ENCODE results near the gene BCAP31.
A peak's percentile ranks its signal among the peaks of the same experiment; 100 is the strongest.
"Not testable (repeated sequence)": the region's sequence is repeated elsewhere in the genome, so short reads cannot be mapped to it uniquely, and the experiment has no call there.

Gene BCAP31

DNA sequence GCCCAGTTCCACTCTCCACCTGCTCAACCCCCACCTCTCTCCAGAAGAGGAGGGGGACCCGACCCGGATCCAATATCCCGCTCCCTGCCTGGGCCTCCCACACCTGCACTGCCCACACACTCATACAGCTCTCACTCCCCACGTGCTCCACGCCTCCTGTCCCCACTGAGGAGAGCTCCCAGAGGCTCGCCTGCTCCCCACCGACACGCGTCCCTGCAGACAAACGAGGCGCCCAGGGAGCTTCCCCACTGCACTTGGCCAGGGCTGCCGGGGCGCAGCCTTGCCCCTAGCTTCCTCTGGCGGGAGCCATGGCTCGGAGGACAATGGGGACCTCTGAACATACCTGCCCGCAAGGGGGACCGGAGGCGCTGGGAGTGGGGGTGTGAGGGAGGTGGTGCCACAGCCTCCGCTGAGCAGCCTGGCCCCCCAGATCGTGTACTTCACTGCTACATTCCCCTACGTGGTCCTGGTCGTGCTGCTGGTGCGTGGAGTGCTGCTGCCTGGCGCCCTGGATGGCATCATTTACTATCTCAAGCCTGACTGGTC, 31.5 kb downstream of the BCAP31 start:
- DNase-seq: no peak

DNA sequence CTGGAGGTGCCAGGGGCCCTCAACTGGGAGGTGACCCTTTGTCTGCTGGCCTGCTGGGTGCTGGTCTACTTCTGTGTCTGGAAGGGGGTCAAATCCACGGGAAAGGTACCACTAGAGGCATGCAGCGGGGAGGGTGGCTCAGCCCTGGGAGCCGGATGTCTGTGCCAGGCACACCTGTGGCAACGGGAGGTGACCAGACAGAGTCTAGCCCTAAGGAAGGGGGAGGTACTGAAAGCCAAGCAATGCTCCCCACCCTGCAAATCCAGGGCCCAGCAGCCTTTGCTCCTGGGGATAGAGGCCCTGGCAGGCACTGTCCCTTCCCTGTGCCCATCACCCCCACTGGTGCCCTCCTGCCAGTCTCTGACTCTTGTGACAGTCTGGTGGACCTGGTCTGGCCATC, 32.2 kb downstream of the BCAP31 start:
- no peak for DNase-seq

DNA sequence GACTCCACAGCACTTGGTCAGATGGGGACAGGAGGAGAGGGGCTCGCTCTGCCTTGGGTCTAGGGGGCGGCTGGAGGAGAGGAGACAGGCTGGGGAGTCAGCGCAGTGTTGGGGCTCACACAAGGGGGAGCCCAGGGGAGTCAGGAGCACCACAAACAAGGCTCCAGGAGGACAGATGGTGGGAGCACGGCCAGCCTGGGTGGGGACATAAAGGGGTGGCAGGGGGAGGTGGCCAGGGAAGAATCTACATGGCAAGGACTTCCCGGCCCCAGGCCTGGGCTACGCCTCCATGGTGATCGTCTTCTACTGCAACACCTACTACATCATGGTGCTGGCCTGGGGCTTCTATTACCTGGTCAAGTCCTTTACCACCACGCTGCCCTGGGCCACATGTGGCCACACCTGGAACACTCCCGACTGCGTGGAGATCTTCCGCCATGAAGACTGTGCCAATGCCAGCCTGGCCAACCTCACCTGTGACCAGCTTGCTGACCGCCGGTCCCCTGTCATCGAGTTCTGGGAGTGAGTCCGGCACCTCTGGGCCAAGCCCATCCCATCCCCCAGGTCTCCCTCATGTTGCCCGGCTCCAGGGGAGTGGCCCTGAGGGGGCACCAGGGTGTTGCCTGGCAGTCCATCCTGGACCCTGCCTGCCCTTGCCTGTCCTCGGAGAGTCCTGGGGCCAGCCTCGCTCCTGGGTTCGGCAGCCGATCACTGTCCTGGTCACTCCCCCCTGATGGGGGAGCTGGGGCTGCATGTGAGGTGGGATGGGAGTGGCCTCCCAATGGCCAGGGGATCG, 33.0 kb downstream of the BCAP31 start:
- not testable (repeated sequence) for DNase-seq

DNA sequence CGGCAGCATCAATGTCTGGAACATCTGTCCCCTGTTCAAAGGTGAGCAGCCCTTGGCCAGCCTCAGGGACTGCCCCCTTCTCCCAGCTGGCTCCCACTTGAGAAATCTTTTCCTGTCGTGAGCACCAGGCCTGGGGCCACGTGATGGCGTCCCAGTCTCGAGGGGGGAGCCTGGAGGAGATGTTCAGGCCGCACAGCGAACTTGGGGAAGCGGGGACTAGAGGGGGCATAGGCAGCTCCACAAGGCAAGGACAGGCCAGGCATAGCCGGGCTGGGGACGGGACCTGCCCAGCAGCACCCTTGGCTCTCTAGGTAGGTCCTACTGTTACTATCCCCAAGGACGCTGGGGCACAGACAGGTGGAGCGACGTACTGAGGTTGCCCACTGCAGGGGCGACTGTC, 33.7 kb downstream of the BCAP31 start:
- DNase-seq: no peak

DNA sequence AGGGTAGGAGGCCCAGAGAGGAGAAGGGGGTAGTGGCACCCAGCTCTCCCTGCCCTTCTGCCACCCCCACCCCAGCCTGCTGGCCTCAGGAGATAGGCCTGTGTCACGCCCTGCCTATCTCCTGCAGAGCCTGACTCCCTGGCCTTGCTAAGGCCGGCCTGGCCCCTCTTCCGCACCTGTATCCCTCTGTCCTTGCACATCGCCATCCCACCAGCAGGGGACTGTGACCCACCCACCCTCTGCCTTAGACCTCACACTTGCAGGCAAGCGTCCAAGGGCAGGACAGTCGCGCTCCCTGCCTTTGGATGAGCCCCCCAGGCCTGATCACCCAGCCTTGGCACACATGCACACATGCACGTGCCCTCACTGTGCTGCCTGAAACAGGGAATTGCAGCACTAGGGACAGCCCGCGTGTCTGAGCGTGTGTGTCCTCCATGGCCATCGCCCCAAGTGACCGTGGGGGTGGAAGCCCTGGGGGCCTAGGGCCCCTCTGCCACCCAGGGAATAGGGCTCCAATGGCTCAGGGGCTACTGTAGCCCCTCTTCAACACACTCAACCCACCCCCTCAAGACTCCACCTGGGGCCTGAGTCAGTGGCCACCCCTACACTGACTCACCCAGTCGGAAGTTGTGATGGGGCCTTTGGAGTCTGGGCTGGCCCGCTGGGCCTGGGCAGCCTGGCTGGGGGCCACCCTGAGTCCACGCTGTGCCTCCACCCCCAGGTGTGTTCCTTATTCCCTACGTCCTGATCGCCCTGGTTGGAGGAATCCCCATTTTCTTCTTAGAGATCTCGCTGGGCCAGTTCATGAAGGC, 34.3 kb downstream of the BCAP31 start:
- no peak for DNase-seq

DNA sequence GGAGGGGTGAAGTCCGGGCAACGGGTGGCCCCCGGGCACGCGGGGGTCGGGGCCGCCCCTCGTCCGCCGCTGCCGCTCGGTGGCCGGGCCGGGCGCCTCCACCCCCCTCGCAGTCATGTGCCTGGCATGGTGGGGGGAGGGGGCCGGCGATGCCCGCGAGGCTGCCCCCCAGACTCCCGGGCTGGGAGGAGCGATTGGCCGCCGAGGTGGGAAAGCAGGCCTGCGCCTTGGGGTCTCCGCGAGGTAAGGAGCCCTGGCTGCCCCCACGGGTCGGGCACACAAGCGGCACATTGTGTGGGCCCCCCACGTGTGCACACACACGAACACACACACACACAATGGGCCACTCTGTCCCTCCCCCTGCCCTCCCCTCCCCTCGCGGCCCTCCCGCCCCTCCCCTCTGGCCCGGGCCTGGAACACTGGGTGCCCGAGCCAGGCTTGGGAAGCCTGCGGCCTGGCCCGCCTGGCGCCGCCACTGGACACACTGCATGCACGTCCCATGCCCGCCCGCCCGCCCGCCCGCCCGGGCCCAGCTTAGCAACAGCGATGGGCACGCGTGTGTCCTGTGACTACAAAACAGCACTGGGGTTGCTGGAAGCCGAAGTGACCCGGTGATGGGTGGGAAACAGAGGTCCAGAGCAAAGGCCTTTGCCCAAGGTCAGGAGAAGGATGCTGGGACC, 35.1 kb downstream of the BCAP31 start:
- no peak for DNase-seq

DNA sequence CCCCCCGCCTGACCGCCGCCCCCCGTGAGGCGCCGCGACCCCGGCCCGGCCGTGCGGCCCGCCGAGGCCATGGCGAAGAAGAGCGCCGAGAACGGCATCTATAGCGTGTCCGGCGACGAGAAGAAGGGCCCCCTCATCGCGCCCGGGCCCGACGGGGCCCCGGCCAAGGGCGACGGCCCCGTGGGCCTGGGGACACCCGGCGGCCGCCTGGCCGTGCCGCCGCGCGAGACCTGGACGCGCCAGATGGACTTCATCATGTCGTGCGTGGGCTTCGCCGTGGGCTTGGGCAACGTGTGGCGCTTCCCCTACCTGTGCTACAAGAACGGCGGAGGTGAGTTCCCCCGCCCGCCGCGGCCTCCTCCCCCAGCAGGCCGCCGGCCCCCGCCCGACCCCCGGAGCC, 35.7 kb downstream of the BCAP31 start:
- DNase-seq: no peak

DNA sequence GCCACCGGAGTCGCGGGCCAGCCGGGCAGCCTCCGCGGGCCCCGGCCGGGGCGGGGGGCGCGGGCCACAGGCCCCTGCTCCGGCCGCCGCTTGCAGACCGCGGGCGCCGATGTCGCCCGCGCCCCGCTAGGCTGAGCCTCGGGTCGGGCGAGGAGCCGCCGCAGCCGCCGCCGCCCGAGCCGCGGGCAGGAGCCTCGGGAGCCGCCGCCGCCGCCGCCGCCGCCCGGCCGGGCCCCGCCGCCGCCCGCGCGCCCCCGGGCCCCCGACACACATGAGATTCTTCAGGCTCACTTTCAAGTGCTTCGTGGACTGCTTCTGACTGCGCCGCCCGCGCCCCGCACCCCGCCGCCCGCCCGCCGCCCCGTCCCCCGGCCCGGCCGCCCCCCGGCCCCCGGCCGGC, 36.1 kb downstream of the BCAP31 start:
- DNase-seq: no peak

DNA sequence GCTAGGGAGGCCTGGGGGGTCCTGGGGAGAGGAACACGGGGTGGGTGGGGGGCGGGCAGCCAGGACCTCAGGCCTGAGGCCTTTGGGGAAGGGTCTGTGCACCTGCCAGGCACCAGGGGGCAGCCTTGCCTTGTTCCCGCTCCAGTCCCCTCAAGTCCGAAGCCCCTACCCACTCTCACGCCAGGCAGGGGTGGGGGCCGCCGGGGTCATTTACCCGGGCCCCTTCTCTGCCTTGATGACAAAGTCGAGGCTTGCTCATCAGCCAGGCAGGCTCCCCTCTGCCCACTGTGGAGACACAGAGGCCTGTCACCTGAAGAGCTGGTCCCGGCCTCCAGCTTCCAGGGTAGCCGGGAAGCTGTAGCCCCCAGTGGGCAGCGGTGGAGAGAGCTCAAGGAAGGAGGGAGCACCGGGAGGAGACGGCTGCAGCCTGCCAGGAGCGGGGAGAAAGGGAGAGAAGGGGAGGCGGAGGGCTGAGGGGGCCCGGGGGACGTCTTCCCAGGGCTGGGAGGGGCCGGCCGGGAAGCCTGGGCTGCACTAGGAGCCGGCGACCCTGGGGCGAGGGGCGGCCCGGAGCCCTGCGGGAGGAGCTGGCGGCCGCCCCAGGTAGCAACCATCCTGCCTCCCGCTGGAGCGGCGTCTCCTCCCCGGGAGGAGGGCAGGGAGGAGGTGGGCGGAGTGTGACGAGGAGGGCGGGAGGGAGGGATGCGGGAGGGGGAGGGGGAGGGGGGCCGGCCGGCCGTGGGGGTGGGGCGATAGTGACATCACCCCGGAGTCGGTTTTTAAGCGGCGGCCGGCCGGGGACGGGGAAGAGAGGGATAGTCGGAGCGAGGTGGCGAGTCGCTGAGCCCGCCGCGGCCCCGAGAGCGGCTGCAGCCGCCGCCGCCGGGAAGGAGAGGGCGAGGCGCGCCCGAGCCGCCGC, 36.8 kb downstream of the BCAP31 start, which contains the start of gene SLC6A8:
SLC6A8 (plus strand) TSS at position 806 of the 919 bp plus-strand sequence. CDS start 649 bp downstream, outside the sequence.
- peak; percentile 64 for DNase-seq

DNA sequence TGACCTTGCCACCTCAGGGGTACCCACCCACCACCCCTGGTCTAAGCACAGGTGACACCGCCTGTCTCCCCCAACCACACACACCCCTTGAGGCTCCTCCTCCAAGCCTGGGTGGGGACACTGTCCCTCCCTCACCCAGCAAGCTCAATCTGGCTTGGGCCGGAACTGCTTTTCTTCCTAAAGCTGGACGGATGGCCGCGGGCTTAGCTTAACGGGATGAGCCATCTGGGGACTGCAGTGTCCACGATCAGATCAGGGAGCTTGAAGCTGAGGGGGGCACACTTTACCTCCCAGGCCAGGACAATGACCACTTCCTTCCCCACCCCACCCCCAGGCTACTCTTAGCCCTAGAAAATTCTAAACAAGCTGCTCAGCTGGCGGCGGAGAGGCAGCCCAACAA, 37.5 kb downstream of the BCAP31 start:
- DNase-seq: no peak

DNA sequence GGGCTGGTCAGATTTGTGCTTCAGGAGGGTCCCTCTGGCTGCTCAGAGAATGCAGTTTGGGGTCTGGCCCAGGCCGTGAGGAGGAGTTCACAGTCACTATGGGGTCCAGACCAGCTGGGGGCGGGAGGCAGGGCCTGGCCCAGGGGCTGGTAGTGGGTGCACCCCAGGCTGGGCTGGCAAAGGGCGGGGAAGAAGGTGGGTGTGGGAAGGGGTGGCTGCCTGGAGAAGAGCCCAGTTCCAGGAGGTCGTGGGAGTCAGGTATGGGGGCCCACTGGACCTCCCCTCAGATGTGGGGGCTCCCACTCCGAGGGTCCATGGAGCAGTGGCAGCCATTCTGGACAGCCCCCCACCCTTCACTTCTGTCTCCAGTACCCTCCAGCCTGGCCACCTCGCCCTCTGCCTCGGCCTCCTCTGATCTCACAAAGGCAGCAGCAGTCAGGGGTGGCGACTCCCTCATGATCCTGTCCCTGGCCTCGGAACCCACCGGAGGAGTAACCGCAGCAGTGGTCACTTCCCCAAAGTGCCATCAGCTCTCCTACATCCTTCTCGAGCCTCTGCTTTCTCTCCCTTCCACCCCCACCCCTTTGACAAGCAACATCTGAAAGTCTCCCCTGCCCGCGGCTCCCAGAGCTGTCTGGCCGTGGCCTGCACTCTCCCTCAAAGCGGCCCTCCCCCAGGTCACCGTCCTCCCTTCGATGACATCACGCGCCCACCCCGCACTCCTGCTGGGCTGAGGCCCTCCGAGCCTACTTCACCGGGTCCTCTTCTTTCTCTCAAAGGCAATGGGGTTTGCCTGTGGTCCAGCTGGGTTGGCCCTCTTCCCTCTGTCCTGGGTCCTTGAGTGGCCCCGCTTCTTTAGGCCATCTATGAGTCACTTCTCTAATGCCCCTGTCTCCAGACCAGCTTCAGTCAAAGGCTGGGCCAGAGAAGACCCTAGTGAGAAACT, 38.2 kb downstream of the BCAP31 start:
- DNase-seq: no peak

DNA sequence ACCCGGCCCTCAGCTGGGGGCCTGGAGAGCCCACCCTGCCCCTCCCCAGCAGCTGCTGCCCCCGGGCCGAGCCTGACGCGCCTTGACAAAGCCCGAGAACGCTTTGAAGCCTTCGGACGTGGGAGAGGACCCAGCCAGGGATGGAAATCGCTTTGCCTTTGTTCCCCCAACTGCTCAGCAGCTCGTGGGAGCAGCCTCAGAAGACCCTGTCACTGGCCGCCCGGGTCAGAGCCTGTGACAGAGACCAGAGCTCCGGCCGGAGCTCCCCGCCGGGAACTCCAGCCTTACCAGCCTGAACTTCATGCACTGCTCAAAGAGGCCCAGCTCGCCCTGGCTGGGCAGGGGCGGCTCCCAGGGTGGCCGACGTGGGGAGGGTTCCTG, 39.0 kb downstream of the BCAP31 start:
- no peak for DNase-seq

DNA sequence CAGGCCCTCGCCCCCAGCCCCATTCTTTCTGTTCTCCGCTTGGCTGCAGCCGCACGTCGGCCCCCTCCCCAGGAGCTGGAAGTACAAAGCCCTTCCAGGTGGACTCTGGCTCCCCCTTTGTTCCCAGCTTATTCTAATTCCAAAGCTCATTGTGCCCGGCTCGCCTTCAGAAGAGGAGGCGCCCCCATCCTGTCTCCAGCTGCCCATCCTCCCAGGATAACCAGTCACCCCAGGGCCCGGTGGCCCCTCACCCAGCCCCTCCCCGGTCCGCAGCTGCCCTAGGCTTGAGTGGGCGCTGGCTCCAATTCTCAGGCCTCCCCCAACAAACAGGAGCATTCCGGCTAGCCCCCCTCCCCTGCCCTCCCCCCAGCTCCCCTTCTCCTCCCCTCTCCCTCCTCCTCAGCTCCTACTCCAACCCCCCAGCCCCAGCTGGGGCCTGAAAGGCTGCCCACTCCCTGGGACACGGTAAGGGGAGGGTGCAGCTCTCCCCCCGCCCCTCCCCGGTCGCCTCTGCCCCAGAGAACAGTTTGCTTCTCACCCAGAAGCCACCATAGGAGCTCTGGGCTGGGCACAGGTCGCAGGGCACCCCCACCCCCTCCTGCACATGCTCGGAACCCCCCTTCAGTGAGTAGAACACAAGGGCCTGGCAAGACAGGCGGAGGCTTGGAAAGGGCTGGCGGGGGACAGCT, 39.6 kb downstream of the BCAP31 start:
- DNase-seq: no peak

DNA sequence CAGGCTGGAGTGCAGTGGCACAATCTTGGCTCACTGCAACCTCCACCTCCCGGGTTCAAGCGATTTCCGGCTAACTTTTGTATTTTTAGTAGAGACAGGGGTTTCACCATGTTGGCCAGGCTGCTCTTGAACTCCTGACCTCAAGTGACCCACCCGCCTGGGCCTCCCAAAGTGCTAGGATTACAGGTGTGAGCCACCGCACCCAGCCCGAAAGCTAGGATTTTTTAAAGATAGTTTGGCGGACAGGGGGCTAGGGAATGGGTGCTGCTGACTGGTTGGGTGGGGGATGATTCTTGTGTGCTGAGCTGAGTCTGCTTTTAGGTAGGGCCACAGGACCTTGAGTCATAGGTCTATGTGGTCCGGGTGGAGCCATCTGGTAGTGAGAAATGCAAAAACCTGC, 40.7 kb downstream of the BCAP31 start:
- DNase-seq: not testable (repeated sequence)

DNA sequence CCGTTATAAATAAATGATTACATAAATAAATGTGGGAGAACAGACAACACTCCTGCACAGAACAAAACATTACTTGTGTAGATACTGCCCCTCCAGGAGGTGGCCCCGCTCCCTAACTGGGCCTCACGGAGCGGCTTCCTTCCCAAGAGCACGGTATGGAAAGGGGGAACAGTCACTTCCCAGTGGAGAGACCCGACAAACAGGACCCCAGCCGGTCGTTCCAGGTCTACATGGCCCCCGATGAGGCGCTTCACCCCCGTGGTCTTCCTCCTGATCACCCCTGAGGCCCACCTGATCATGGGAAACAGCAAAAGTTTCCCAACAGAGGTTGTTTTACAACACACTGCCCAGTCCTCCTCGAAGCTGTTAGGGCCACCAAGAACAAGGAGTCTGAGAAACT, 43.0 kb downstream of the BCAP31 start:
- no peak for DNase-seq

DNA sequence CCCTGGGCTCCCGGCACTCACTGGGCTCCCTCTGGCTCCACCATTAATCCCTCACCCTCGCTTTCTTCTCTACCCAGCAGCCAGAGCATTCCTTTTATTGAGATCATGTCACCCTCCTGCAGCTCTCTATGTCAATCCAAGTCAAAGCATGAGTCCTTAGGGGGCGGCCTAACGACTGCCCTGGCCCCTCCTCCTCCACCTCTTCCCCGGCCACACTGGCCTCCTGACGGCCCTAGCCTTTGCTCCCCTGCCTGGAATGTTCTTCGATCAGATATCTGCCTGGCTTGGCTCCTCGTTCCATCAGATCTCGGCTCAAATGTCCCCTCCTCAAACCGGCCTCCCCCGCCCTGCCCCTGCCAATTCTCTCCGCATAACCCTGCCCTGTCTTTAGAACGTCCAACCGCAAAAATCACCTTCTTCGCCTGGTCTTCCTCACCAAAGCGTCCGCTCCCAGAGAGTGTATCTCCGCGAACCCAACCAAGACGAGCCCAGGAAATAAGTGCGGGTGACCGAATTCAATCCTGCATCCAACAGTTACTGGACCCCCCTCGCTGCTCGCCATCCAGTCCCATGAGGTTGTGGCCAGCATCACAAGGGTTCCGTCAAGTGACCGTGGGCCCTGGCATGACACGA, 49.9 kb downstream of the BCAP31 start:
- DNase-seq: no peak

DNA sequence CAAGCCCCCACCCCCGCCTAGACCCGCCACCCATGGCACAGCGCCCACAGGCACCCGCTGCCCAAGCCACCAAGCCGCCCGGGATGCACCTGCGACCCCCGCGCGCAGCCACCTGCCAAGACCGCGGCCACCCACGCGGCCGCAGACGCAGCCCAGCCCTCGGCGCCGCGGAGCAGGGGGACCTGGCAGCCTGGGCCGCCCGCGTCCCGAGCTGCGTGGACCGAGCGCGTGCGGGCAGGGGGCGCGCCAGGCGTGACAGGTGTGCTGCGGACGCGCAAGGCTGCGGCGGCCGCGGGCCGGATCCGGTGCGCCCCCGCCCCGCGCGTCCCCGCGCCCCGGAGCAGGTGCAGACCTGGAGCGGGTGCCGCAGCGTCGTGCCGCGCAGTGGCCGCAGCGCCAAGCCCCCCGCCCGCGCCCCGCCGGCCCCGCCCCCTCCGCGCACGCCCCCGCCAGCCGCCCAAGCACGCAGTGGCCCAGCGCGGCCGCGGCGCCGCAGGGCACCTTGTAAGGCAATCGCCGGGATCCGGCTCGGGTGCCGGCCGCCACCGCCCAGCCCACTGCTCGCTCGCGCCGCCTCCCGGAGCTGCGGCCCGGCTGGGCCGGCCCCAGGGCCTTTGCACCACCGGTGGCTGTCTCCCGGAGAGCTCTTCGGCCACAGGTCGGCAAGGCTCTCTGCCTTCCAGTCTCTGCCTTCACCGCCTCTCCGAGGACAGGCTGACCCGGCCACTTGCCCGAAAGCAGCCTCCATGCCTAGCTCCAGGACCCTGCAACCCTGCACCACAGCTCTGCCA, 50.6 kb downstream of the BCAP31 start, which contains the start of gene PNCK:
PNCK (minus strand) TSS at position 386 of the 791 bp plus-strand sequence. CDS start 737 bp downstream, outside the sequence.
- no peak for DNase-seq

DNA sequence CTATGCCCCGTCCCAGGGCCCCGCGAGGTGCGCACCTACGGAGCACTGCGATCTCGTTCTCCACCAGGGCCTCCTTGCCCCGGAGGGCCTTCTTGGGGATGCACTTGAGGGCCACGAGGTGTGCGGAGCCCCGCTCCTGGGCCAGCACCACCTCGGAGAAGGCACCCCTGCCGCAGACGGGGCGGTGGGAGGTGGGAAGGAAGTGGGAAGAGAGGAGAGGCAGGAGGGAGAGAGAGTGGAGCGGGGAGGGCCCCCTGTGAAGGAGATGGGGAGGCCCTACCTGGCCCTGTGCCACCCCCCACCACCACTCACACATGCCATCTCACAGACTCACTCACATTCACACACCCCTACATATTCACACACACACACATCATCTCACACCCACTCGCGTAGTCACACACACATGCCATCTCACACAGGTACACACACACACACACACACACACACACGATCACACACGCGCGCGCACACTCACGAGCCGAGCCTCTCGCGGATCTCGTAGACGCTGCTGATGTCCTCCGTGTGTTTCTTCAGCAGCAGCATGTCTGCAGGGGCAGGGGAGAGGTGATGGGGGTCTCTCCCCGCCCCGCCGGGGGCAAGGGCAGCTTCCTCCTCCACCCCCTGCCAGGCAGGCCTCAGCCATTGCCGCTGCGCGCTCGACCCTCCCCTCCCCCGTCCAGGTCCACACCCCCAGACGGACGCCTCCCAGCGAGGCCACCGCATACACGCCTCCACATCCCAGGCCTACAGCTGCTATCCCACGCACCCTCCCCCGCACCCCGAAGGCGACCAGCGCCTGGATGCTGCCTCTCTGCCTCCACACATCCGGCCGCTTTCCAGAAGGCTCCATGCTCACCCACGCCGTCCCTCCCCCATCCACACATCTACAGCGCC, 51.4 kb downstream of the BCAP31 start:
- no peak for DNase-seq

Measured in RPMI8226 (cell line).